ENCODE results near the gene CISD3. TPM values are rescaled to one million over a fixed set of nuclear protein-coding genes. Genes with fewer than 3 reads are reported as not detected.

Gene CISD3
- total and polyA plus RNA-seq, 5 donors from 2014 or later, result 8.7 to 62.6 (median 38.9) TPM

DNA sequence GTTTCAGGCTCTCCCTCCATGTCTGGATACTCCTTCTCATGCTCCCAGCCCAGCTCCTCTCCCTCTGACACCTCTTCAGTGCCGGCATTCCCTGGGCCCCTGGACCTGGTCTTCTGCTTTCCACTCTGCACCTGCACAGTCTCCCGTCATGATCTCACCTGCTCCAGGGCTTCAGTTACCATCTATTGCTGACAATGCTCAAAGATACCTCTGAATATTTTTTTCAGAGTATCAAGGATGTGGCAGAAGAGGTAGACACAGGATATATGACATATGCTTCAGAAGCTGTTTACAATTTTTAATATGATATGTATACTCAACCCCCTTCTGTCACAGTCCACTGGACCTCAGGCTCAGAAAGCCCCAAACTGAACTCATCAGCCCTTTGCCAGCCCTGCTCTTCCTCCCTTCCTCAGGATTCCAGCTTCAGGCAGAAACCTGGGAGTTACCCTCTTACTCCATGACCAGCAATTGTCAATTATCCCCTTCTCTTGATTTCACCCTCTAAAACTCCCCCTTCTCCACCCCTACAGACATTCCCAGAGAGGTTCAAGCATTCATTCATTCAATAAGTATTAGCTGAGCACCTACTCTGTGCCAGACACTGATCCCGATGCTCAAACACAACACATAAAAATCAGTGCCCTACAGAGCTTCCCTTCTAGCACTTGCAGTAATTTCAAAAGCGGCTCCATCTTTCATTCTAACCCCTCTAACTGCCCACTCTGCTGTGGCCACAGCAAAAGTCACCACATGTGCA, 32.9 kb upstream of the CISD3 start:
- H3K27ac ChIP-seq (ENCODE audit: insufficient read depth, low read length, poor library complexity, severe bottlenecking), result peak overlapping the region; percentile 17
- Mint-ChIP-seq H3K4me3 (peak overlapping the region; percentile 34 to 89 (median 70)), H3K9me3 (no peaks in the 10 kb centered on the region), H3K27ac (peak overlapping the region; percentile 69 to 99 (median 92)), H3K27me3 (peaks cover 4% of the 10 kb centered on the region), H3K4me1 (peaks cover 7 to 48% (median 30%) of the 10 kb centered on the region in 4 donors), H3K36me3 (no peaks in the 10 kb centered on the region)
- ATAC-seq (ENCODE audit: low read depth in 2 of 2) (peak; percentile 36 to 49), DNase-seq (peak in 2 of 3 donors; percentile 22 to 70)
- no peaks in the 10 kb centered on the region for H3K9me3 ChIP-seq (ENCODE audit: control insufficient read depth in 2 of 2, low read length in 2 of 2)
- H3K27me3 ChIP-seq (ENCODE audit: control insufficient read depth, insufficient read depth, low read length), result no peaks in the 10 kb centered on the region
- H3K4me3 ChIP-seq (ENCODE audit: low read depth, low read length), result peak overlapping the region; percentile 41
- H3K4me1 ChIP-seq (ENCODE audit: control insufficient read depth, insufficient read depth, low read length, poor library complexity, severe bottlenecking), result peaks cover 30% of the 10 kb centered on the region
- no peaks in the 10 kb centered on the region for H3K36me3 ChIP-seq (ENCODE audit: control insufficient read depth, insufficient read depth, low read length)

DNA sequence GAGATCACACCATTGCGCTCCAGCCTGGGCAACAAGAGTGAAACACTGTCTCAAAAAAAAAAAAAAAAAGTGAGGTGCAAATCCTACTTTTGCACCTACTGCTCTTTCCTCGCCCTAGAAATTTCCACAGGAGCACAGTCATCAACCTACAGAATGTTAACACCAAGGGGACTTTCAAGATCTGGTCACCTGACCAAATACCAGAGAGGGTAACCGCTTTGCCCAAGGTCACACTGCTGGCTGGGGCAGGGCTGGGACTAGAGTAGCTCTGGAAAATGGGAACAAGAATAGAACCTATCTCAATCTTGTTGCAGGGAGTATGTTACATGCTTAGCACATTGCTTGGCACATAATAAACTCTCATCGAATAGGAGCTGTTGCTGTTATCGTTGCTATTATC, 31.4 kb upstream of the CISD3 start:
- Histone ChIP-seq H3K4me1 (ENCODE audit: control insufficient read depth, insufficient read depth, low read length, poor library complexity, severe bottlenecking) (peaks cover 45% of the 10 kb centered on the region), H3K4me3 (ENCODE audit: low read depth, low read length) (no peak overlapping the region), H3K27ac (ENCODE audit: insufficient read depth, low read length, poor library complexity, severe bottlenecking) (no peak overlapping the region), H3K27me3 (ENCODE audit: control insufficient read depth, insufficient read depth, low read length) (no peaks in the 10 kb centered on the region), H3K36me3 (ENCODE audit: control insufficient read depth, insufficient read depth, low read length) (no peaks in the 10 kb centered on the region), H3K9me3 (ENCODE audit: control insufficient read depth in 2 of 2, low read length in 2 of 2) (no peaks in the 10 kb centered on the region)
- Mint-ChIP-seq H3K4me1 (peaks cover 13 to 59% (median 32%) of the 10 kb centered on the region in 4 donors), H3K4me3 (peak overlapping the region in 1 of 4 donors; percentile 52), H3K36me3 (no peaks in the 10 kb centered on the region), H3K9me3 (no peaks in the 10 kb centered on the region), H3K27ac (peak overlapping the region in 1 of 3 donors; percentile 56), H3K27me3 (peaks cover 4% of the 10 kb centered on the region)
- ATAC-seq (ENCODE audit: low read depth in 2 of 2) (no peak), DNase-seq (no peak)

DNA sequence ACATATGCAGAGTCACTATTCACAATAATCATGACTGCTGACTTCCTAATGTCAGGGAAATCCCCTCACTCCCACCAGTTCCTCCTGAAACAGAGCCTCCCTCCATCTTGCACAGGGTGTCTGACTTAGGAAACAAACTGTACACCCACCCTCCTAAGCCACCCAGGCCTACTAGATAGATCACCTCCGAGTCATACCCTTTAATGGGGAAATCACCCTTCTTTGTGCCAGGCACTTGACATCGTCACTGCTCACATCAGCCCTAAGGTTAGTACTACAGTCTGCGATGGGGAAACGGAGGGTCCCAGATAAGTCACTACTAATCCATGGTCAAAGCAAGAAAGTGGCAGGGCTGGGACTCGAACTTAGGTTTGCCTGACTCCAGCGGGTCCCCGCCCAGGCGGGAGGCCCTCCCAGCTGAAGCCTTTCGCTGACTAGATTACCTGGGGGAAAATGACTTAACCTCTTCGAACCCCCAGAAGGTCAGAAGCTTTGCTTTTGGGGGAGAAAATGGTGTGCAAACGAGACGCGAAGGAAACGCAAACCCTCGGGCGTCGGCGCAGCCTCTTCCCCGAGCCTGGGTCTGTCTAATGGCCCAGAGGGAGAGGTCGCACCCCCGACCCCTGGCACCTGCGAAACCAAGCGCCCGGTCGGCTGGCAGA, 28.5 kb upstream of the CISD3 start:
- DNase-seq (peak in 2 of 3 donors; percentile 63 to 68), ATAC-seq (ENCODE audit: low read depth in 2 of 2) (peak; percentile 37 to 44)
- Mint-ChIP-seq H3K36me3 (peaks cover 3% of the 10 kb centered on the region), H3K4me1 (peaks cover 13 to 58% (median 31%) of the 10 kb centered on the region in 4 donors), H3K9me3 (peaks cover 0 to 2% (median 0%) of the 10 kb centered on the region in 7 donors), H3K27ac (peak overlapping the region; percentile 96 to 98 (median 96)), H3K4me3 (peak overlapping the region; percentile 29 to 100 (median 88)), H3K27me3 (peaks cover 4% of the 10 kb centered on the region)
- Histone ChIP-seq H3K27ac (ENCODE audit: insufficient read depth, low read length, poor library complexity, severe bottlenecking) (peak overlapping the region; percentile 98), H3K4me3 (ENCODE audit: low read depth, low read length) (peak overlapping the region; percentile 69), H3K9me3 (ENCODE audit: control insufficient read depth in 2 of 2, low read length in 2 of 2) (no peaks in the 10 kb centered on the region), H3K27me3 (ENCODE audit: control insufficient read depth, insufficient read depth, low read length) (no peaks in the 10 kb centered on the region), H3K4me1 (ENCODE audit: control insufficient read depth, insufficient read depth, low read length, poor library complexity, severe bottlenecking) (peaks cover 61% of the 10 kb centered on the region), H3K36me3 (ENCODE audit: control insufficient read depth, insufficient read depth, low read length) (no peaks in the 10 kb centered on the region)

DNA sequence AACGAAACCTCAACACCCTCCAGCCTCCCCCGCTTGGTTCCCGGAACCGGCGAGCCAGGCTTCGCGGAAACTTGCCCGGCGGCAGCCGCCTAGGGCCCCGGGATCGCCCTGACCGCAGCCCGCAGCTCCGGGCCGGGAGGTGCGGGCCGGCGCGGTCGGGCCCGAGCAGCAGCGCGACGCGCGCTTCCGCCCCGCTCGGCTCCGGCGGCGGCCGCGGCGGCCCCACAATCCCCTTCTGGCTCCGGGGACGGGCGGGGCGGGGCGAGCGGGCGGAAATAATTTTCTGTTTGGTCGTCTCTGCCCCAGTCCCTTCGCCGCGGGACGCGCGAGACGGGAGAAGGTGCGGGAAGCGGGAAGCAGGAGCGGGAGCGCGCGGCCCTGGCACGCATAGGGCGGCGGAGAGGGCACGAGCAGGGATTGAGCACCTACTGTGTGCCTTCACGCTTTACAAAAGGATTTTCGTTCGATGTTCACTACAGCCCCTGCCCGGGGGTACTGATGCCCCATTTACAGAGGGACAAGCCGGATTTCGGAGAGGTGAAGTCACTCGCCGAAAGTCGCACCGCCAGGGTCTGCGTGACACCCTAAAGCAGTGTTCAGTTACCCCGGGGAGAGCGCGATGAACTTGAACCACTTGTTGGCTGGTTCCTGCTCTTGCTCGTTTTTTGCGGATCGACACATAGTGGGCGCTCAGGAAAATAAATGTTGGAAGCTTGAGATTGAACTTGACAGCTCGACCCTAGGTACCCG, 27.8 kb upstream of the CISD3 start:
- DNase-seq (peak; percentile 76 to 92 (median 80)), ATAC-seq (ENCODE audit: low read depth in 2 of 2) (peak; percentile 54 to 57)
- Mint-ChIP-seq H3K4me3 (peak overlapping the region; percentile 94 to 100 (median 98)), H3K9me3 (peaks cover 0 to 2% (median 0%) of the 10 kb centered on the region in 7 donors), H3K4me1 (peaks cover 8 to 58% (median 29%) of the 10 kb centered on the region in 4 donors), H3K27ac (peak overlapping the region; percentile 96 to 100 (median 99)), H3K36me3 (peaks cover 4% of the 10 kb centered on the region), H3K27me3 (no peaks in the 10 kb centered on the region)
- peak overlapping the region; percentile 98 for H3K27ac ChIP-seq (ENCODE audit: insufficient read depth, low read length, poor library complexity, severe bottlenecking)
- no peaks in the 10 kb centered on the region for H3K27me3 ChIP-seq (ENCODE audit: control insufficient read depth, insufficient read depth, low read length)
- no peaks in the 10 kb centered on the region for H3K36me3 ChIP-seq (ENCODE audit: control insufficient read depth, insufficient read depth, low read length)
- peaks cover 61% of the 10 kb centered on the region for H3K4me1 ChIP-seq (ENCODE audit: control insufficient read depth, insufficient read depth, low read length, poor library complexity, severe bottlenecking)
- H3K9me3 ChIP-seq (ENCODE audit: control insufficient read depth in 2 of 2, low read length in 2 of 2), result no peaks in the 10 kb centered on the region
- H3K4me3 ChIP-seq (ENCODE audit: low read depth, low read length), result peak overlapping the region; percentile 91

DNA sequence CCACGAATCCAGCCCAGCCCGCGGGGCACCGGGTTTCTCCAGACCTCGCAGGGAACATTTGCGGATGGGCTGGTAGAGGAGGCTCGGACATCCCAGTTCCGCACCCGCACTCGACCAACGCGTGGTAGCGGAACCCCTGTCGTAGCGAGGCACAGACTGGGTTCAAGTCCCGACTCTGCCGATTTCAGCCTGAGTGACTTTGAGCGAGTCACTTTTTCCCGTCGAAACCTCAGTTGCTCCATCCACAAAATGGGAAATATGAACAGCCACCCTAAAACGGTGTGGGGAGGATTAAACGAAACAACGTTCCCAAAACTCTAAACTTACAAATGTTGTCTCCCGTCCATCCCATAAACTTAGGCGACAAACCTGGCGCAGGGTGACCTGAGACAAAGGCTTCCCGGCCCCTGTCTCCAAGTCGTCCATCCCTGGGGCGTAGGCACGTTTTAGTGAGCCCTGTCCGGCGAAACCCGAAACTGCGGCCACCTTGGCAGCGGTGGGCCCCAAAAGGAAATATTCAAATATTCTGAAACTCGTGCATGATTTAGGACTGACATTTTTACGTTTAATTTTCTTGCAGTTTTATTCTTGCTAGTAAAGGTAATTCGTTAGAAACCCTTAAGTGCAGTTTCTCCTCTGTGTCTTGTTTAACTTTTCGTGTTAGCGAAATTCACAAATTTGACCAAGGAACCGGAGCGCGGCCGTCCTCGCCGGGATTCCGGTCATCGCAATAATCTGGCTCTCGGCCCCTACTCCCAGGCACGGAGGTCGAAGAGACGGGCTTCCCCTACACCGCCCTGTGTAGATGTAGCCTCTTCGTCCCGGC, 27.0 kb upstream of the CISD3 start:
- H3K27ac ChIP-seq (ENCODE audit: insufficient read depth, low read length, poor library complexity, severe bottlenecking), result peak overlapping the region; percentile 98
- Mint-ChIP-seq H3K4me1 (peaks cover 7 to 58% (median 30%) of the 10 kb centered on the region in 4 donors), H3K9me3 (peaks cover 0 to 3% (median 0%) of the 10 kb centered on the region in 7 donors), H3K27me3 (no peaks in the 10 kb centered on the region), H3K4me3 (peak overlapping the region; percentile 94 to 100 (median 98)), H3K36me3 (peaks cover 7% of the 10 kb centered on the region), H3K27ac (peak overlapping the region; percentile 96 to 100 (median 99))
- DNase-seq (peak in 1 of 3 donors; percentile 15), ATAC-seq (ENCODE audit: low read depth in 2 of 2) (no peak)
- no peaks in the 10 kb centered on the region for H3K27me3 ChIP-seq (ENCODE audit: control insufficient read depth, insufficient read depth, low read length)
- H3K36me3 ChIP-seq (ENCODE audit: control insufficient read depth, insufficient read depth, low read length), result peaks cover 3% of the 10 kb centered on the region
- H3K4me3 ChIP-seq (ENCODE audit: low read depth, low read length), result peak overlapping the region; percentile 91
- H3K4me1 ChIP-seq (ENCODE audit: control insufficient read depth, insufficient read depth, low read length, poor library complexity, severe bottlenecking), result peaks cover 65% of the 10 kb centered on the region
- H3K9me3 ChIP-seq (ENCODE audit: control insufficient read depth in 2 of 2, low read length in 2 of 2), result no peaks in the 10 kb centered on the region

DNA sequence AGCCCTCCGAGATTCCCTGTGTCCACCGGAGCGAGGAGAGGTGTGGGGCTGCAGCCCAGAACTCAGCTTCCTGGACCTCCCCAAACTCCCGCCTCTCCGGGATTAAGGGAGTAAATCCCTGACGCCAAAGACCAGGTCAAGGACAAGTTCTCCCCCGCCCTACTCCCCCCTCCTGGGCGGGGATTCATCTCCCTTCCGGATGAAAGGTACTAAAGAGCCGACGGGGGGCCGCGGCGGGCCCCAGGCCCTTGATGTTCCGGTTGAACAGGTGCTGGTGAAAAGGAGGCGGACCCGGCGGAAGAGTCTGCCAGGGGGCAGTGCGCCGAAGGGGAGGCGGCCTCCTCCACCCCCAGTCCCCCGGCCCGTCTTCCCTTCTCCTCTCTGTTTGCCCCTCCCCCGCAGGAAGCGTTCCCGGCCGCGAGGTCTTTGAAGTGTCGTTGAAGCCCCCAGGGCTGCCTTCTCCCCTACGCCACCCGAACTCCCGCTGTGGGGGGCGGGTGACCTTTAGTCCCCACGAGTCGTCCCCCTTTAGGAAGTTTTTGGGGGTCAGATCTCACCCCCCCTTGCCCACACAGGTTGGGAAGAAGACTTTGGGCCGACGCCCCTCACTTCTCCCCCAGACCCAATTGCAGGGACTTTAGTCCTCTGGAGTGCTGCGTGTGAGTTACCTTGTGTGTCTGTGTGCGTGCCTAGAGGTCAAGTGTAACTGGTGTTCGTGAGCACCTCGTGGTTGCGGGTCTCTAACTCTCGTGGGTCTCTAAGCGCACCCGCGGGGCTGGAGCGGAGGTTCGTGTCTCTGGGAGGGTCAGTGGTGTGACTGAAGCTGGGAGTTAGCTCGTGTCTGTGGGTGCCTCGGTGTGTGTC, 26.2 kb upstream of the CISD3 start:
- Mint-ChIP-seq H3K9me3 (peaks cover 0 to 3% (median 0%) of the 10 kb centered on the region in 7 donors), H3K27ac (peak overlapping the region; percentile 96 to 100 (median 99)), H3K36me3 (peaks cover 9% of the 10 kb centered on the region), H3K27me3 (no peaks in the 10 kb centered on the region), H3K4me3 (peak overlapping the region; percentile 94 to 100 (median 98)), H3K4me1 (peaks cover 7 to 62% (median 29%) of the 10 kb centered on the region in 4 donors)
- Histone ChIP-seq H3K4me3 (ENCODE audit: low read depth, low read length) (peak overlapping the region; percentile 91), H3K36me3 (ENCODE audit: control insufficient read depth, insufficient read depth, low read length) (peaks cover 10% of the 10 kb centered on the region), H3K27ac (ENCODE audit: insufficient read depth, low read length, poor library complexity, severe bottlenecking) (peak overlapping the region; percentile 98), H3K4me1 (ENCODE audit: control insufficient read depth, insufficient read depth, low read length, poor library complexity, severe bottlenecking) (peaks cover 70% of the 10 kb centered on the region), H3K27me3 (ENCODE audit: control insufficient read depth, insufficient read depth, low read length) (no peaks in the 10 kb centered on the region), H3K9me3 (ENCODE audit: control insufficient read depth in 2 of 2, low read length in 2 of 2) (no peaks in the 10 kb centered on the region)
- ATAC-seq (ENCODE audit: low read depth in 2 of 2) (peak; percentile 7 to 11), DNase-seq (peak; percentile 64 to 91 (median 71))

All from CD4-positive, CD25-positive, alpha-beta regulatory T cell (primary cell).